ENCODE measurements around the gene CYTH3. TPM values are rescaled to one million over a fixed set of nuclear protein-coding genes. Genes with fewer than 3 reads are reported as not detected.

The CYTH3 gene
- total and polyA plus RNA-seq, 2 donors (not counting 3 experiments of a cell fraction or from before 2014, with no cell fraction given), result 8.6 to 11.2 TPM

DNA sequence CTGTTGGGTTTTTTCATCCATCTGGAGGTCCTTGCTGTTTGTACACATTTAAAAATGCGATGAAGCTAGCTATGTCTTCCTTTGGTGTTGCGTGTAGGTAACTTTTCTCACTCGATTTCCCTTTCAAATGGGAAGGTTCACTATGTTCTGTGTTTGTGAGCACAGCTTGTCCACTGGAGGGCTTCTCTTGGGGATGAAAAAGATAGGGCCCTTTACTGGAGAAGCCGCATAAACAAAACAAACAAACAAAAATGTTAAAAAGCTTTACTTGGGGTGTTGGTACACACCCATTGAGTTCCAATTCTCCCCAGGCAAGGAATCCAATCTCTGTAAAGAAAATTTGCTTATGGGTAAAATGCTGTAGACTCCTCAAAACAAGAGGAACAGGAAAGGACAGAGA is 23.4 kb downstream of the CYTH3 start:
- Histone ChIP-seq H3K79me2 (ENCODE audit: control insufficient read depth, insufficient read depth, low read length) (no peaks in the 10 kb centered on the region), H3K9ac (replicated peaks; ENCODE audit: extremely low read depth, insufficient read depth, low read length) (no peak overlapping the region), H3K36me3 (ENCODE audit: control insufficient read depth in 2 of 2, extremely low read depth in 1 of 2, insufficient read depth in 2 of 2, low read length in 2 of 2) (no peaks in the 10 kb centered on the region), H3K4me3 (replicated peaks in 1 of 3; ENCODE audit: insufficient read depth in 1 of 3, low read depth in 1 of 3, low read length in 3 of 3) (no peak overlapping the region), H3K4me1 (ENCODE audit: control insufficient read depth, extremely low read depth, insufficient read depth, low read length) (peaks cover 18% of the 10 kb centered on the region), H3K27ac (ENCODE audit: insufficient read depth, low read depth, low read length) (no peak overlapping the region), H2AFZ (ENCODE audit: low read depth, low read length) (no peak overlapping the region), H3K9me1 (replicated peaks; ENCODE audit: control insufficient read depth, extremely low read depth, insufficient read depth, low read length) (no peaks in the 10 kb centered on the region), H3K9me3 (replicated peaks; ENCODE audit: control insufficient read depth, insufficient read depth, low read length) (no peaks in the 10 kb centered on the region), H4K20me1 (replicated peaks; ENCODE audit: control insufficient read depth, extremely low read depth, insufficient read depth, low read length) (no peaks in the 10 kb centered on the region), H3K27me3 (ENCODE audit: control insufficient read depth in 2 of 2, insufficient read depth in 2 of 2, low read length in 2 of 2) (no peaks in the 10 kb centered on the region), H3K4me2 (ENCODE audit: insufficient read depth, low read length) (no peak overlapping the region)
- TF ChIP-seq GATA2 (IDR thresholded peaks at IDR 0.05; ENCODE audit: insufficient read depth, insufficient read length, low read depth, low read length), result no peak
- TF ChIP-seq, protein P1, sequence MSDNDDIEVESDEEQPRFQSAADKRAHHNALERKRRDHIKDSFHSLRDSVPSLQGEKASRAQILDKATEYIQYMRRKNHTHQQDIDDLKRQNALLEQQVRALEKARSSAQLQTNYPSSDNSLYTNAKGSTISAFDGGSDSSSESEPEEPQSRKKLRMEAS (IDR thresholded peaks at IDR 0.05; ENCODE audit: insufficient read depth, insufficient read length), result no peak
- TF ChIP-seq MYC (IDR thresholded peaks at IDR 0.05; ENCODE audit: low read depth, low read length), result no peak
- no peak for TF ChIP-seq FOS (IDR thresholded peaks at IDR 0.05; ENCODE audit: borderline replicate concordance, insufficient read depth, low read length)
- no peak for TF ChIP-seq POLR2A (IDR thresholded peaks at IDR 0.05; ENCODE audit: low read depth, low read length)
- TF ChIP-seq JUN (IDR thresholded peaks at IDR 0.05; ENCODE audit: borderline replicate concordance, insufficient read depth, insufficient read length, low read depth), result no peak
- TF ChIP-seq, protein P2, sequence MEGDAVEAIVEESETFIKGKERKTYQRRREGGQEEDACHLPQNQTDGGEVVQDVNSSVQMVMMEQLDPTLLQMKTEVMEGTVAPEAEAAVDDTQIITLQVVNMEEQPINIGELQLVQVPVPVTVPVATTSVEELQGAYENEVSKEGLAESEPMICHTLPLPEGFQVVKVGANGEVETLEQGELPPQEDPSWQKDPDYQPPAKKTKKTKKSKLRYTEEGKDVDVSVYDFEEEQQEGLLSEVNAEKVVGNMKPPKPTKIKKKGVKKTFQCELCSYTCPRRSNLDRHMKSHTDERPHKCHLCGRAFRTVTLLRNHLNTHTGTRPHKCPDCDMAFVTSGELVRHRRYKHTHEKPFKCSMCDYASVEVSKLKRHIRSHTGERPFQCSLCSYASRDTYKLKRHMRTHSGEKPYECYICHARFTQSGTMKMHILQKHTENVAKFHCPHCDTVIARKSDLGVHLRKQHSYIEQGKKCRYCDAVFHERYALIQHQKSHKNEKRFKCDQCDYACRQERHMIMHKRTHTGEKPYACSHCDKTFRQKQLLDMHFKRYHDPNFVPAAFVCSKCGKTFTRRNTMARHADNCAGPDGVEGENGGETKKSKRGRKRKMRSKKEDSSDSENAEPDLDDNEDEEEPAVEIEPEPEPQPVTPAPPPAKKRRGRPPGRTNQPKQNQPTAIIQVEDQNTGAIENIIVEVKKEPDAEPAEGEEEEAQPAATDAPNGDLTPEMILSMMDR (IDR thresholded peaks at IDR 0.05; ENCODE audit: extremely low read depth in 1 of 2, insufficient read depth in 1 of 2, low read depth in 1 of 2, low read length in 2 of 2), result no peak
- no peak for TF ChIP-seq POLR2AphosphoS5 (IDR thresholded peaks at IDR 0.05; ENCODE audit: insufficient read depth, low read depth, low read length)
- no peak for TF ChIP-seq EZH2 (IDR thresholded peaks at IDR 0.05; ENCODE audit: borderline replicate concordance, low read depth, low read length, severe bottlenecking)
- dilution Hi-C loops (cut with MboI; ENCODE audit: extremely low pct_ligation_motif_present, low sequenced_read_pairs) (no loop called here), intact Hi-C loops (cut with micrococcal nuclease) (no loop called here)
- POLR2A ChIA-PET, result no interaction called here
- DNase-seq (ENCODE audit: low read depth, low spot score) (no peak), FAIRE-seq (no peak)
- no TSS peak for BruUV-seq (replicated peaks)
- CTCF ChIA-PET, result interaction anchor here (0.6 to 1.6 kb wide), 4 partner anchors 8 to 252 kb away, joined by 3 to 9 read pairs (median 3); no protein-coding TSS in a partner anchor

Data from endothelial cell of umbilical vein (primary cell).